ENCODE results near the gene GNG12.

GNG12 gene

DNA sequence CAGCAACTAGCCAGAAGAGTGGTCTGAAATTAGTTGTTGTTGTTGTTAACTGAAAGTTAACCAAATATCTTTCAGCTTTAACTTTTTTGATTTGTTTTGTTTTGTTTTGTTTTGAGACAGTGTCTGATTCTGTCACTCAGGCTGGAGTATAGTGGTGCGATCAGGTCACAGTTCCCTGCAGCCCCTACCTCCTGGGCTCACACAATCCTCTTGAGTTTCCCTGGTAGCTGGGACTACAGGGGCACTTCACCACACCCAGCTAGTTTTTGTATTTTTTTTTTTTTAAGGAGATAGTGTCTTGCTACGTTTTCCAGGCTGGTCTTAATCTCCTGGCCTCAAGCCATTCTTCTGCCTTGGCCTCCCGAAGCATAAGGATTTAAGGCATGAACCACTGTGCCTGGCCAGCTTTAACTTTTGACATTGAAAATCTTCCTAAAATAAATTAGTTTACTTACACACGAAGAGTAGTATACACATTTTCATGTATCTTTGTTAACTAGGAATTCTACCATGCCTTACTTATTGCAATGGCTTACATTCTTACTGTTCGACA is 45.0 kb downstream of the GNG12 start:
- TF ChIP-seq CTCF (IDR thresholded peaks at IDR 0.05; ENCODE audit: extremely low read depth, missing control alignments), result no peak
- DNase-seq (ENCODE audit: low spot score), result no peak

GRCh38 chr1:67787746-67788145 is 45.5 kb downstream of the GNG12 start:
- no peak for TF ChIP-seq CTCF (IDR thresholded peaks at IDR 0.05; ENCODE audit: extremely low read depth, missing control alignments)
- DNase-seq (ENCODE audit: low spot score), result no peak

- TF ChIP-seq CTCF (IDR thresholded peaks at IDR 0.05; ENCODE audit: extremely low read depth, missing control alignments), result no peak
- no peak for DNase-seq (ENCODE audit: low spot score)
Observed at GRCh38 chr1:67785847-67786753, 47.2 kb downstream of the GNG12 start.

DNA sequence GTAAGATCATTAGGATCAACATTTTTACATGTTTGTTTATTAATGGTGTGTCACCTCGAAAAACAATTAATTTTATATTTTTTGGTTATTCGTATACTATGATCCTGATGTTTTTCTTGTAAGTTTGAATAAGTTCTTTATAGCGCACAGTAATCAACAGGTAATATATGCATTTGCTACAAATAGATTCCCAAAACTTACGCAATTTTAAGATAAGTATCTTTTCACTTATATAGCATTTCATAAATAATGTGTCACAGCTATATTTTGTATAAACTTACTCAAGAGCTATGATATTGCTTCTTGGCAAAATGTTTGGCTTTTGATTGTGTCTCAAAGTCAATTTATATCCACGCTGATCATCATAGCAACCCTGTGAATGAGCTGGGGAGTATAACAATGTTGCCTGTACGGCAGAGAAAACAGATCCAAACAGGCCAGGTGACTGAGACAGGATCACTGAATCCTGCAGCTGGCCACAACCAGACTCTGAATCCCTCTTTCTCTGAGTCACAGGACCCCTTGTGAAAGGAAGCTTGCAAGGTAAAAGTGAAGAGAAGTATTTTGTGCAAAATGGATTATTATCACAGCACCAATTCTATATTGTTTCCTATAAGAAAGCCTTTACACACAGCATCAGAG is 48.6 kb downstream of the GNG12 start:
- DNase-seq (ENCODE audit: low spot score), result no peak
- no peak for TF ChIP-seq CTCF (IDR thresholded peaks at IDR 0.05; ENCODE audit: extremely low read depth, missing control alignments)

GRCh38 chr1:67780637-67781036 is 52.6 kb downstream of the GNG12 start:
- TF ChIP-seq CTCF (IDR thresholded peaks at IDR 0.05; ENCODE audit: extremely low read depth, missing control alignments), result no peak
- DNase-seq (ENCODE audit: low spot score), result no peak

- no peak for DNase-seq (ENCODE audit: low spot score)
Observed at GRCh38 chr1:67777440-67777839, 55.8 kb downstream of the GNG12 start.

More at GRCh38 chr1:67777440-67777839, 55.8 kb downstream of the GNG12 start:
- no peak for TF ChIP-seq CTCF (IDR thresholded peaks at IDR 0.05; ENCODE audit: extremely low read depth, missing control alignments)

Data from GM20000 (cell line).